Amygdala (tissue), 56 donors: Measurements from ENCODE around the gene PGRMC2.
A peak's percentile ranks its signal among the peaks of the same experiment; 100 is the strongest.

Source experiments
- DNase-seq, 56 donors: peaks; one replicate each; lab custom pipeline; 2025; lab: John Stamatoyannopoulos, UW

PGRMC2 gene

DNA sequence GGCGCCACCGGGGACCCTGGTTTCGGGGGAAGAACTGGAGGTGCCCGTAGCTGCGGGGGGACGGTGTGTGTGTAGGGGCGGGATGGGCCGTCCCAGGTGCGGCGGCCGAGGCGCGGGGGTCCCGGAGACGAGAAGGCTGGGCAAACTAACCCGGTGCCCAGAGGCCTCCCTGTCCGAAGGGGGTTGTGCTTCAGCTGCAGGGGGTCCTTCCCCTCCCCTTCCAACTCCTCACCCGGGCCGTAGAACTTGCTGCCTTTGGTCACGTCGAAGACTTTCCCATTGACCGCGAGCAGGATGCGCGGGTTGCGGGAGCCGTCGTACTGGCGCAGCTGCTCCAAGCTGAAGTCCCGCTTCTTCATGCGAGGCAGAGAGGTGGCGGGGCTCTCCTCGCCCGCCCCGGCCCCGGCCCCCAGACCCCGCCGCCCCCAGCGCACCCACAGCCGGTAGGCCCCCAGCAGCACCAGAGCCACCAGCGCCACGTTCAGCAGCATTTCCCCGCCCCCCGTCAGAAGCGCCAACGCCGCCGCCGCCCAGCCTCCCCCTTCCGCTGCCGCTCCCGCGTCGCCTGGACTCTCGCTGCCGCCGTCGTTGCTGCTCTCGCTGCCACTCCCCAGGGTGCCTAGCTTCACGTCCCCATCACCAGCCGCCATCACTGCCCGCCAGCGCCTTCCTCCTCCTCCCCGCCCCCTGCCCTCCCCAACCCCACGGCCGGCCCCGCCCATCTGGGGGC is at the start of gene PGRMC2:
Gene PGRMC2, minus strand, starts transcription at position 673 of the 730 bp plus-strand sequence. Its CDS starts 23 bp downstream, at position 650.
- DNase-seq = peak in 10 of 56 donors; percentile 22 to 72 (median 41)

GRCh38 chr4:128335541-128335940 is 47.9 kb upstream of the PGRMC2 start:
- no peak for DNase-seq

GRCh38 chr4:128334256-128334655 is 46.6 kb upstream of the PGRMC2 start:
- no peak for DNase-seq

GRCh38 chr4:128333309-128334018 is 45.9 kb upstream of the PGRMC2 start:
- no peak for DNase-seq

DNA sequence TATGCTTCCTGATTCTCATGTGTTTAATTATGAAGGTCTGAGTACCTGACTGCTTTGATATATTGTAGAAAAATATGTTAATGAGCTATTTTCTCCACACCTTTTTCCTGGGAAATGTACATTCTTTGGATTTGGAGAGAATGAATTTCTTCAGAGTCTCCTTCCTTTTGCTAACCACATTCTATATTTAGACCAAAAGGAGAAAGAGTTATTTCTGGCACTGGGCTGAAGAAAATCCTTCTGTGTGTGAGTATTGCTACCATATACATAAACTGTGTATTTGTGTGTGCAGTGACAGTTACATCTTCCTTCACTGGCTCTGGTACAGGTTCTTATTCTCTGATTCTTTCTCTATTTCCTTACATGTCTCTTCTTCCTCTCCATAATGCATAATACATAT is 44.5 kb upstream of the PGRMC2 start:
- DNase-seq = no peak

DNA sequence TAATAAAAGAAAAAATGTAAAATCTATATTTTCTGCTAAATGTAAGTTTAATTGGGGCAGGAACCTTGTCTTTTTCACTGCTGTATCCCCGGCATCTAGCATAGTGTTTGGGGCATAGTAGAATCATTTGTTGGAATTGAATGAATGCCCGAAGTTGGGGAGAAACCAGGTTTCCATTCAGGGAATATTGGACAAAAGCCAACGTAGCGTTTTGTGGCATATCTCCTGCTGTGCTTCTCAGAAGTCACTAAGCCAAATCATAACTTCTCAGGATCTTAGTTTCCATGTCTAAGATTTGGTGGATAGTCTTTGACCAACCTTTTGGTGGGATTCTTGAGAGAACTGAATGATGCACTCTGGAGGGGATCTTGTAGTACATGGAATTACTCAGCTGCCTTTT is 42.0 kb upstream of the PGRMC2 start:
- no peak for DNase-seq

GRCh38 chr4:128328106-128328505 is 40.5 kb upstream of the PGRMC2 start:
- DNase-seq = no peak

DNA sequence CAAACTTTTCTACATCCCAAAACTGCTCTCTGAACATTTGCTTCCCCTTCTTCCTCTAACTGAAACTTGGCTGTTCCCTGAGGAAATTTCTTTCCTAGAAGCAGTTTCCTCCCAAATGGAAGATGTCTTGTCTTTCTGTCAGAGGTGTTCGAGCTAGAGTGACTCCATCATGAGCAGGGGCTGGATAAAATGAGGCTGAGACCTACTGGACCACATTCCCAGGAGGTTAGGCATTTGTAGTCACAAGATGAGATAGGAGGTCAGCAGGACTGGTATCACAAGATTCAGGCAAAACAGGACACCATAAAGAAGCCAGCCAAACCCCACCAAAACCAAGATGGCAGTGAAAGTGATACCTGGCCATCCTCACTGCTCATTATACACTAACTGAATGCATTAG is 35.8 kb upstream of the PGRMC2 start:
- DNase-seq = no peak

- no peak for DNase-seq
These were observed 35.4 kb upstream of the PGRMC2 start for GRCh38 chr4:128322986-128323385.

- DNase-seq = no peak
These were observed 34.7 kb upstream of the PGRMC2 start for GRCh38 chr4:128322311-128322710.

- DNase-seq = no peak
These were observed 33.0 kb upstream of the PGRMC2 start for GRCh38 chr4:128320656-128321055.

DNA sequence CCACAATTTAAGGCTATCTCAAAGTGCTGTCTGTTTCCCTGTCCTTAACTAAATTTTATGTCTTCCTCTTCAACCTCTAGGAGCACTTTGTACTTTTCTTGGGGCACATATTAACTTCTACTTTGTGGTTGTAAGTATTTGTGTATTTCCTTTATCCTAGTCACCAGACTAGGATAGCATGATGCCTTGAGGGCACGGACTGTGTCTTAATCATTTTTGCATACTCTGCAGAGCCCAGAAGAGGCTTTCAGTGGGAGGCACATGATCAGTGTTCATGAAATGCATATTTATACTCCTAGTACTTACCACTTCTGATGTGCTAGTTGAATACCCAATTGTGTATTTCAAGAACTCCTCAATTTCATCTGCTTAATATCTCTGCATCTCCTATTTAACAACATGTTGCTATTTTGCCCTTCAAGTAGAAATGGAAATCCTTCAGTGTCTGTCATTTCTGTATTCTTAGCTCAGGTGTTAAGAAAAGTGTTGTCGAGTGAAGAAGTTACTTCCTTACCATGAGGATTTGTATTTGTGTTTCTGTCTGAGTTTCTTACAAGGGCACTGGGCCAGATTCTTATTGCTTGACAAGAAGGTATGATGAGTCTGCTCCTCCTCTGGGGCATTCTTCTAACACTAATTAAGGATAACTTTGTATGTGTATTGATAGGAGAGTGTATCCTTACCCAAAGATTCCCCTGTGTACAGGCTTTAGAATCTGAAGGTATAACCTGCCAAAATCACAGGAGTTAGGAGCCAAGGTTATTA is 28.3 kb upstream of the PGRMC2 start:
- no peak for DNase-seq

- no peak for DNase-seq
These were observed 24.2 kb upstream of the PGRMC2 start for GRCh38 chr4:128311659-128312403.

GRCh38 chr4:128310266-128310697 is 22.7 kb upstream of the PGRMC2 start:
- DNase-seq = peak in 1 of 56 donors; percentile 2

GRCh38 chr4:128309585-128309984 is 22.0 kb upstream of the PGRMC2 start:
- DNase-seq = no peak

DNA sequence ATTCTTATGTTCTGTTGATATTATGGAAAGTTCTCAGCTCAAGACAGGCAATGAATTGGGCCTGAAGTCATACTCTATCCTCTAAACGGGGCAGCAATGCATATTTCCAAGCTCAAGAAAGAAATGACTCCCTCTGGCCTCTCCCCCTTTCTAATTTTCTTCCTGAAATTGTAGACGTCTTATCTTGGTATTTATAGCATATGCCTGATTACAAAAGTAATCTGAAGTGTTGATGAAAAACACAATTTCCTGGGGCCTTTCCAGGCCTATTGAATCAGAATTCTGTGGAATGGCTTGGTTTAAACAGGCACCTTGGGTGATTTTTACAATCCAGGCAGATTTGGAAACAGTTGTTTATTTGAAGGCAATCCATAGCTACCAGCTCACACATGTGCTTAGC is 21.4 kb upstream of the PGRMC2 start:
- DNase-seq = no peak

DNA sequence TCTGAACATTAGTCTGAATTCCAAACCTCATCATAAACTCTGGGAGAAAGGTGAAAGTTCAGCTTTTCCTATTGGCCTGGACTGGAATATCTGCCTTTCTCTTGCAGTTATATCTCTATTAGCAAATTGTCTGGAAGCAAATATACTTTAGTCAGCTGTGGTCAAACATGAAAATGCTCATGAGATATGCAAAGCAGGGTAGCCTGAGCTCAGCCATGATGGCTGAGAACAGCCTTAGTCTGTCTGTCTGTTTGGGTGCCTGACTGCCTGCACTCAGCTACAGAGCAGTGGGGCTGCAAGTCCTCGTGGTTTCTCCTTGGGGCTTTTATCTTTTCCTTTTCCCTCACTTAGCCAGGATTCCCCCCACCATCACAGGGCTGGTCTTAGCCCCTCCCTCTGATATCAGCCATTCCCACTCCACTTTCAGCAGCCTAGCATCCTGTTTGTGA is 19.5 kb upstream of the PGRMC2 start:
- no peak for DNase-seq

- no peak for DNase-seq
These were observed 18.3 kb upstream of the PGRMC2 start for GRCh38 chr4:128305942-128306341.

- DNase-seq = no peak
These were observed 16.4 kb upstream of the PGRMC2 start for GRCh38 chr4:128303986-128304385.

GRCh38 chr4:128303405-128303785 is 15.8 kb upstream of the PGRMC2 start:
- no peak for DNase-seq

- DNase-seq = no peak
These were observed 14.4 kb upstream of the PGRMC2 start for GRCh38 chr4:128301979-128302378.
